Liver (tissue), 9 donors: ENCODE measurements around the gene MGRN1. TPM values are rescaled to one million over a fixed set of nuclear protein-coding genes. Genes with fewer than 3 reads are reported as not detected.
A peak's percentile ranks its signal among the peaks of the same experiment; 100 is the strongest.

ENCODE experiments used
- DNase-seq: peaks from one replicate; pipeline ENCODE4 v3.0.0-alpha.2; 2017; ENCODE audit warnings: low spot score
- H3K27ac ChIP-seq, 2 donors: one replicate each; pipeline ENCODE4 v1.7.0; 2013; ENCODE audit warnings: inconsistent platforms in 2 of 2, low read length in 2 of 2, control low read depth in 1 of 2, low read depth in 1 of 2, mild to moderate bottlenecking in 1 of 2
- H3K27me3 ChIP-seq, 4 donors: one replicate each; pipeline versions ENCODE4 v1.6.1 to v1.7.0; 2013; ENCODE audit warnings: low read length in 3 of 4, inconsistent platforms in 1 of 4, mild to moderate bottlenecking in 1 of 4, moderate library complexity in 1 of 4; ENCODE audit not compliant: control insufficient read depth in 4 of 4, insufficient read depth in 4 of 4
- H3K36me3 ChIP-seq, 4 donors: one replicate each; pipeline versions ENCODE4 v1.6.1 to v1.7.0; 2013; ENCODE audit warnings: low read length in 3 of 4, mild to moderate bottlenecking in 3 of 4, low read depth in 1 of 4, moderate library complexity in 1 of 4; ENCODE audit not compliant: control insufficient read depth in 4 of 4, insufficient read depth in 3 of 4
- H3K4me1 ChIP-seq, 4 donors: one replicate each; pipeline versions ENCODE4 v1.6.1 to v1.7.0; 2013; ENCODE audit warnings: low read length in 3 of 4, mild to moderate bottlenecking in 3 of 4, moderate library complexity in 1 of 4; ENCODE audit not compliant: control insufficient read depth in 4 of 4, insufficient read depth in 4 of 4
- H3K4me3 ChIP-seq, 3 donors: one replicate each; pipeline versions ENCODE4 v1.6.1 to v1.7.0; 2013; ENCODE audit warnings: low read length in 3 of 3, control low read depth in 1 of 3, low read depth in 1 of 3, mild to moderate bottlenecking in 1 of 3
- H3K9ac ChIP-seq, 2 donors: one replicate each; pipeline ENCODE4 v1.7.0; 2013; ENCODE audit warnings: low read length in 2 of 2, mild to moderate bottlenecking in 2 of 2, moderate library complexity in 2 of 2, control low read depth in 1 of 2, low read depth in 1 of 2
- H3K9me3 ChIP-seq, 4 donors: one replicate each; pipeline versions ENCODE4 v1.6.1 to v1.7.0; 2013; ENCODE audit warnings: low read length in 3 of 4; ENCODE audit not compliant: control insufficient read depth in 4 of 4
- ATF3 ChIP-seq: IDR thresholded peaks from 2 replicates; pipeline ENCODE4 v1.6.1; 2016; ENCODE audit warnings: antibody characterized with exemption
- CTCF ChIP-seq: fragments of 150-350 bp; IDR thresholded peaks from 2 replicates; pipeline ENCODE4 v1.5.1; 2017; ENCODE audit warnings: improper control_type of control experiment, low read depth, low read length; ENCODE audit not compliant: missing input control
- EGR1 ChIP-seq, 2 donors: IDR thresholded peaks; 2 replicates each; pipeline ENCODE4 v1.6.1; 2016 to 2018; ENCODE audit warnings: antibody characterized with exemption in 2 of 2, low read depth in 2 of 2
- FOXA1 ChIP-seq: IDR thresholded peaks from 2 replicates; pipeline ENCODE4 v1.6.1; 2016; ENCODE audit warnings: antibody characterized with exemption
- FOXA2 ChIP-seq: IDR thresholded peaks from 2 replicates; pipeline ENCODE4 v1.6.1; 2016; ENCODE audit warnings: antibody characterized with exemption
- GABPA ChIP-seq, 2 donors: IDR thresholded peaks in 1 of 2; conservative IDR thresholded peaks in 1 of 2; 2 replicates each; pipeline ENCODE4 v1.6.1; 2016; ENCODE audit warnings: antibody characterized with exemption in 2 of 2, mild to moderate bottlenecking in 1 of 2, moderate library complexity in 1 of 2
- HNF4A ChIP-seq, 2 donors: conservative IDR thresholded peaks; 2 replicates each; pipeline ENCODE4 v1.6.1; 2016; ENCODE audit warnings: antibody characterized with exemption in 2 of 2, mild to moderate bottlenecking in 2 of 2
- HNF4G ChIP-seq: IDR thresholded peaks from 2 replicates; pipeline ENCODE4 v1.6.1; 2016; ENCODE audit warnings: antibody characterized with exemption
- JUND ChIP-seq, 2 donors: IDR thresholded peaks; 2 replicates each; pipeline ENCODE4 v1.6.1; 2016; ENCODE audit warnings: antibody characterized with exemption in 2 of 2
- MAX ChIP-seq: IDR thresholded peaks from 2 replicates; pipeline ENCODE4 v1.6.1; 2016; ENCODE audit warnings: antibody characterized with exemption
- NR2F2 ChIP-seq: IDR thresholded peaks from 2 replicates; pipeline ENCODE4 v1.6.1; 2016; ENCODE audit warnings: antibody characterized with exemption
- RAD21 ChIP-seq, 2 donors: IDR thresholded peaks; 2 replicates each; pipeline ENCODE4 v1.6.1; 2016; ENCODE audit warnings: antibody characterized with exemption in 2 of 2, mild to moderate bottlenecking in 2 of 2
- REST ChIP-seq: IDR thresholded peaks from 2 replicates; pipeline ENCODE4 v1.6.1; 2016; ENCODE audit warnings: antibody characterized with exemption, mild to moderate bottlenecking
- RXRA ChIP-seq, 2 donors: IDR thresholded peaks; 2 replicates each; pipeline ENCODE4 v1.6.1; 2017 to 2018; ENCODE audit warnings: antibody characterized with exemption in 2 of 2, mild to moderate bottlenecking in 1 of 2
- SP1 ChIP-seq: IDR thresholded peaks from 2 replicates; pipeline ENCODE4 v1.6.1; 2018; ENCODE audit warnings: antibody characterized with exemption, mild to moderate bottlenecking
- TAF1 ChIP-seq: conservative IDR thresholded peaks from 2 replicates; pipeline ENCODE4 v1.6.1; 2016; ENCODE audit warnings: antibody characterized with exemption, mild to moderate bottlenecking
- YY1 ChIP-seq: IDR thresholded peaks from 2 replicates; pipeline ENCODE4 v1.6.1; 2016; ENCODE audit warnings: antibody characterized with exemption, mild to moderate bottlenecking
- ZBTB33 ChIP-seq: IDR thresholded peaks from 2 replicates; pipeline ENCODE4 v1.6.1; 2016; ENCODE audit warnings: antibody characterized with exemption
- WGBS: extraction: QIAGEN DNeasy Blood & Tissue Kit; methylation state at CpG from one replicate; pipeline ENCODE4 v1.1.7; 2013; 5-methylcytosine and 5-hydroxymethylcytosine counted together
- polyA plus RNA-seq, 2 donors: library from polyadenylated mRNA; stranded (reverse) in 1 of 2; unstranded in 1 of 2; fragments of 200-250 nt in 1 of 2; fragments of >200 nt in 1 of 2; fragmentation: Nextera tagmentation in 1 of 2; extraction: Ambion mirVana in 1 of 2; gene quantifications; one replicate each; pipeline versions ENCODE4 v1.2.1 to v1.2.3, GENCODE V29; 2013 to 2015
- total RNA-seq, 2 donors: library from RNA; depleted of rRNA; stranded (reverse); fragments of >200 nt; gene quantifications; one replicate each; pipeline ENCODE4 v1.2.3, GENCODE V29; 2014
- donor health status: healthy.
- donor health status: healthy.
- donor health status: healthy.
- donor health status: healthy.
- donor health status: healthy.

Gene MGRN1
- total and polyA plus RNA-seq, 4 donors, result 15.9 to 35.7 (median 25.9) TPM

GRCh38 chr16:4679156-4679849 is 54.7 kb downstream of the MGRN1 start (continued):
- TF ChIP-seq ZBTB33 (peak; percentile 48), HNF4A (conservative IDR thresholded peaks at IDR 0.05) (peak; percentile 72 to 79), CTCF (no peak), FOXA2 (no peak)

GRCh38 chr16:4679850-4680636 is 55.4 kb downstream of the MGRN1 start:
- Histone ChIP-seq H3K27me3 (no peaks in the 10 kb centered on the region), H3K27ac (peak overlapping the region; percentile 91 to 98), H3K4me1 (peaks cover 21 to 95% (median 77%) of the 10 kb centered on the region in 4 donors), H3K4me3 (peak overlapping the region; percentile 24 to 35 (median 28)), H3K9me3 (no peaks in the 10 kb centered on the region), H3K36me3 (peaks cover 0 to 8% (median 3%) of the 10 kb centered on the region in 4 donors), H3K9ac (peak overlapping the region; percentile 1 to 59)
- 27% methylated on average over 47 of the region's 47 CpGs for WGBS
- no peak for DNase-seq
- TF ChIP-seq HNF4A (conservative IDR thresholded peaks at IDR 0.05), result peak in 1 of 2 donors; percentile 40
- no peak for TF ChIP-seq SP1
- TF ChIP-seq RXRA (IDR thresholded peaks at IDR 0.05), result peak in 1 of 2 donors; percentile 6
- no peak for TF ChIP-seq EGR1 (IDR thresholded peaks at IDR 0.05; ENCODE audit: low read depth in 2 of 2)
- no peak for TF ChIP-seq JUND (IDR thresholded peaks at IDR 0.05)
- peak; percentile 46 for TF ChIP-seq MAX
- TF ChIP-seq YY1, result peak; percentile 63
- TF ChIP-seq FOXA1, result no peak
- no peak for TF ChIP-seq RAD21 (IDR thresholded peaks at IDR 0.05)
- TF ChIP-seq ZBTB33, result no peak
- TF ChIP-seq TAF1, result no peak
- no peak for TF ChIP-seq FOXA2
- TF ChIP-seq CTCF, result no peak
- no peak for TF ChIP-seq ATF3
- peak in 1 of 2 donors; percentile 62 for TF ChIP-seq GABPA (IDR thresholded peaks at IDR 0.05 in 1 of 2, conservative IDR thresholded peaks at IDR 0.05 in 1 of 2)
- TF ChIP-seq REST, result no peak
- TF ChIP-seq HNF4G, result peak; percentile 6
- no peak for TF ChIP-seq NR2F2
